ENCODE results near the gene MB. TPM values are rescaled to one million over a fixed set of nuclear protein-coding genes. Genes with fewer than 3 reads are reported as not detected.

The MB gene
- polyA plus RNA-seq, 12 donors: 98.7 to 374 (median 315) TPM; not detected in 1

DNA sequence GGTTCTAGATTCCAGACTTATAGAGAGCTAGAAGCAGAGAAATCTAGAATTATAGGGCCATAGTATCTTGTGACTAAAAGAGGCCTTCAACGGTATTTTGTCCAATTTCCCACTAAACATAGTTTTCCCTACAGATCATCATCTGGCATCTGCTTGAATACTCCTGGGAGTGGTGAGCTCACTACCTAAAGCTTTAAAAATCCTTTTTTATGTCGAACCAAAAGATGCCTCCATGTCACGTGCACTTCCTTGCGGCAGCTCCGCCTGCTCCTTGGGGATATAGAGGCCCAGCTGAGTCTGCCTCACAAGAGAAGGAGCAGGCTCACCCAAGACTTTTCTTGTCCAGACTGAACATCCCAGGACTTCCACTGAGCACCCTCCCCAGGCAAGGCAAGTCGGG lies 4.3 kb upstream of the MB start:
- no peak for DNase-seq

GRCh38 chr22:35620624-35621251 lies 3.6 kb upstream of the MB start:
- peak; percentile 63 for DNase-seq

- no peak for DNase-seq
Measured at GRCh38 chr22:35619336-35620094, 2.4 kb upstream of the MB start.

GRCh38 chr22:35618427-35619223 lies 1.5 kb upstream of the MB start:
- DNase-seq: no peak

- DNase-seq: no peak
Measured at GRCh38 chr22:35616043-35616442, 1.1 kb downstream of the MB start.

DNA sequence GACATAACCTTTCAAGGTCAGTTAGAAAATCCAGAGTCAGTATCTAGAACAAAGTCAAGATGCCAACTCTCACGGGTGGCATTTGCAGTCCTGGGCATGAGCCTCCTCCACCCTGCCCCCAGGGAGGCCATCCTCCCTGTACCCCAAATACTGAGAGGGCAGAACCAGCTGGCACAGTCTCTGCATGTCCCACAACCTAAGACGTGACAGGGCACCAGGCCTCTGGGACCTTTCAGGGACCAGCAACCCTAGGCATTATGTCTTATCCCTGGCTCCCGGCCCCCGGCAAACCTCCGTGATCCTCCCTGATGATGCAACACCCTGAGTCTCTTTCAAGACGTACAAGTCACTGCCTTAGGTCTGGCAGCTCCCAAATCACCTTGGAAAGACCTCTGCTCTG lies 2.0 kb downstream of the MB start:
- no peak for DNase-seq

DNA sequence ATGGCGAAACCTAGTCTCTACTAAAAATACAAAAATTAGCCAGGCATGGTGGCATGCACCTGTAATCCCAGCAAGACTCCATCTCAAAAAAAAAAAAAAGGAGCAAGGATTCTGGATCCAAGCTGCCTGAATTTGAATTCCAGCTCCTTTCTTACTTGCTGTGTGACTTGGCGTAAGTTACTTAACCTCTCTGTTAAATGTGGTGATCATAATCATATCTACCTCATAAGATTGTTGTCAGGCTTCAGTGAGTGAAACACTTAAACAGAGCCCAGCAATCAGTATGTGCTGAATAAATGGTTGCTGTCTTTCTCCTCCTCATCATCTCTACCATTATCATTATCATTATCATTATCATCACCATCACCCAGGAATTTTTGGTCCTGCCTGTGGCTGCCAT lies 2.7 kb downstream of the MB start:
- DNase-seq: no peak

DNA sequence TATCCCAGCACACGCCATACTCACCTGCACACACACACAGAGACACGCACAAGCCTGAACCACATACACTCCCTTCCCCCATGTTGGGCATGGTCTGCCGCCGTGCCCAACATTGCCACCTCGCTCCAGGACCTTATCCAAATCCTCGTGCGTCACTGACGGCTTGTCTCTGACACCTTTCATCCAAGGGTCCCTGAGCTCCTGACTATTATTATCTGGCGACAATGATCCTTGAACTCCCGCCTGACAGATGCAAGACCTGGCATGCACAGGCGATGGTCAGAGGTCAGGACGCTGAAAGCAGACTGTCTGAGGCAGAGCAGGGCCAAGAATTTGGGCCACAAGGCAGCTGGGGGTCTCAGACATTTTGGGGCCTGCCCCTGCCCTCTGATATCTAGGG lies 4.2 kb downstream of the MB start:
- DNase-seq: no peak

DNA sequence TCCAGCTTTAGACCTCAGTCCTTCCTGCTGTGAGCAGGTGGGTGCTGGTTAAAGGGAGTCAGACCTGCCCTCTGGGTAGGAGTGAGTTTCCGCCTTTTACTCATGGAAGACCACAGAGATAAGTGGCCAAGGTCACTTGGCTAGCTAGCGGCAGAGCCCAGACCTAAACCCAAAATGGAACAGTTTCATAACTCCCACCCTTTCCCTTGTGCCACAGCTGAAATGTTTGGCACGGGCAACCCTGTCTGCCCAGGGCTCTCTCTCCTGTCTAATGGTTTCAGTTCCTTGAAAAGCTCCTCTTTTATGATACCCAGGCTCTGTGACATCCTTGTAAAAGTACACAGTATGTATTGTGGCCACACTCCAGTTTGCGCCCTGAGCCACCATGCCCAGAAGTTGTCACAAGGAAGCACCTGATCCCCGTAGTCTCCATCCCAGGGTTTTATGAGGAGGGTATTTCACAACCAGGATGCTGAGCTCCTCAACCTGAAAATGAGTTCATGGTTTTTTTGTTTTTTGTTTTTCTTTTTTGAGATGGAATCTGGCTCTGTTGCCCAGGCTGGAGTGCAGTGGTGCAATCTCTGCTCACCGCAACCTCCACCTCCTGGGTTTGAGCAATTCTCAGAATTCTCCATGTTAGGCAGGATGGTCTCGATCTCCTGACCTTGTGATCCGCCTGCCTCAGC lies 5.1 kb downstream of the MB start:
- no peak for DNase-seq

- DNase-seq: no peak
Measured at GRCh38 chr22:35611200-35611890, 5.8 kb downstream of the MB start.

- DNase-seq: no peak
Measured at GRCh38 chr22:35610741-35611140, 6.4 kb downstream of the MB start.

- DNase-seq: no peak
Measured at GRCh38 chr22:35609761-35610160, 7.4 kb downstream of the MB start.

- no peak for DNase-seq
Measured at GRCh38 chr22:35609261-35609660, 7.9 kb downstream of the MB start.

- DNase-seq: no peak
Measured at GRCh38 chr22:35608088-35608487, 9.0 kb downstream of the MB start.

GRCh38 chr22:35606916-35607315 lies 10.2 kb downstream of the MB start:
- no peak for DNase-seq

GRCh38 chr22:35605851-35606481 lies 11.2 kb downstream of the MB start:
- no peak for DNase-seq

DNA sequence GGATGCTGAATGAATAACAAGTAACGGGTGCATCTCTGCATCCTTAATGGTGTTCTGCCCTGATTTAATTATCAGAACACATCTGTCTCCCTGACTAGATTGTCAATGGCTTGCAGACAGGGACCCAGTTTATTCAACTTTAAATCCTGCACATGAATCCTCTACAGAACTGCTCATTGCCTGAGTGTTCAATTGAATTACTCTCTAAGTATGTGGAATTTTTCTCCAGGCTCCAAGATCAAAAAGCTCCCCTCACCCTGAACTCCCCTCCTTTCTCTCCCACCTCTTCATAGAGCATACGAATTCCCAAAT lies 11.8 kb downstream of the MB start:
- DNase-seq: no peak

- no peak for DNase-seq
Measured at GRCh38 chr22:35604621-35605368, 12.3 kb downstream of the MB start.

DNA sequence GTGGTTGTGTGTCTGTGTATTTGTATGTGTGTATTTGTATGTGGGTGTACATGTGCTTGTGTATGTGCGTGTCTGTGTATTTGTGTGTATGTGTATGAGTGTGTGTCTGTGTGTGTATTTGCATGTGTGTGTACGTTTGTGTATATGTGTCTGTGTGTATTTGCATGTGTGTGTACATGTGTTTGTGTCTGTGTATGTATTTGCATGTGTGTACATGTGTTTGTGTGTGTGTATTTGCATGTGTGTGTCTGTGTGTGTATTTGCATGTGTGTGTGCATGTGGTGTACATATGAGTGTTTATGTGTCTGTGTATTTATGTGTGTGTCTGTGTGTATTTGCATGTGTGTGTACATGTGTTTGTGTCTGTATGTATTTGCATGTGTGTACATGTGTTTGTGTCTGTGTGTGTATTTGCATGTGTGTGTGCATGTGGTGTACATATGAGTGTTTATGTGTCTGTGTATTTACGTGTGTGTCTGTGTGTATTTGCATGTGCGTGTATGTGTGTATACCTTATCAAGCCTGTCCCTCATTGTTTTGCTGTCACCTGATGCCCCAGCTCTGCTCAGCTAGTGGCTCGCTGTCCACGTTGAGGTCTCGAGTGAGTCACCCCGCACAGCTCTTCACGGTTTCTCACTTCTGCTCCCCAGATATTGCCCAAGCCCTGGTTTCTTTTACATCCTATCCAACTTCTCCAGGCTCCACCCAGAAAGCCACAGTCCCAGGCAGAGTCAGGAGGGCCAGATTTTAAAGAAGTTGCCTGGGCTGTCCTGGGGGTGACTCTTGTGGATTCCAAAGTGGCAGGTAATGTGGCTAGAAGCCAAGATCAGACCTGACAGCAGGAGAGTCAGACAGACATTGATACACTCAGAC lies 15.2 kb downstream of the MB start:
- no peak for DNase-seq

Data from muscle of arm (tissue), 12 donors.